B cell (primary cell): Measurements from ENCODE around the gene GDF7.

Experiments used
- EZH2 ChIP-seq: IDR thresholded peaks from 2 replicates; pipeline ENCODE4 v1.6.1; 2012; ENCODE audit warnings: borderline replicate concordance, low read depth, mild to moderate bottlenecking, moderate library complexity, low read length; ENCODE audit not compliant: insufficient read depth, poor library complexity, severe bottlenecking
- TF ChIP-seq, protein P1 (sequence below): fragments of 200-600 bp; IDR thresholded peaks from one replicate; pipeline ENCODE4 v1.8.0; 2022; ENCODE audit warnings: antibody characterized with exemption, mild to moderate bottlenecking

DNA sequence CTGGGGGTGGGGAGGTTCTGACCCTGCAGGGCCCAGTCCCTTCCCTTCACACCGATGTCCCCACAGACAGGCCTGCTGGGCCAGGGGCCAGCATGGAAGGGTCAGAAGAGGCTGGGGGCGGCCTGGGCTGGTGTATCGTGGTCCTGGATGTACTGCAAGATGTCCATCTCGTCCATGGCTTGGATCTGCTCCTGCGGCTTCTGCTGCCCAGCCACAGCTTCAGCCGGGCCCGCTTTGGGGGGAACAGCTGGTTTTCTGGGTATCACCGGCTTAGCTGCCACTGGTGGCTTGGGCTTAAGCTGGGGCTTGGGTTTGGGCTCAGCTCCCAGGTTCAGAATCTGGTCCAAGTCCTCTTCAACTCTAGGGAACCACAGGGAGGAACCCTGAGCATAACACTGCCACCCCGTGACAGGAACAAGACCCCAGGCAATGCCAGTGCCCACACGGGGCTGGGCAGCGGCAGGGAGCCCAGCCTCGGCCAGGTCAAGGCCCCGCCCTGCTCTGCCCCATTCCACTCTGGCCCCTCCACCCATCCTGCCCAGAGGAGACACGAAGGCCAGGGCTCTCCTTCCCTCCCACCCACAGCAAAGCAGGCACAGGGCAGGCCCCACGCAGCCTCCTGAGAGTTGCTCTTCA lies 47.9 kb upstream of the GDF7 start:
- TF ChIP-seq, protein P1, sequence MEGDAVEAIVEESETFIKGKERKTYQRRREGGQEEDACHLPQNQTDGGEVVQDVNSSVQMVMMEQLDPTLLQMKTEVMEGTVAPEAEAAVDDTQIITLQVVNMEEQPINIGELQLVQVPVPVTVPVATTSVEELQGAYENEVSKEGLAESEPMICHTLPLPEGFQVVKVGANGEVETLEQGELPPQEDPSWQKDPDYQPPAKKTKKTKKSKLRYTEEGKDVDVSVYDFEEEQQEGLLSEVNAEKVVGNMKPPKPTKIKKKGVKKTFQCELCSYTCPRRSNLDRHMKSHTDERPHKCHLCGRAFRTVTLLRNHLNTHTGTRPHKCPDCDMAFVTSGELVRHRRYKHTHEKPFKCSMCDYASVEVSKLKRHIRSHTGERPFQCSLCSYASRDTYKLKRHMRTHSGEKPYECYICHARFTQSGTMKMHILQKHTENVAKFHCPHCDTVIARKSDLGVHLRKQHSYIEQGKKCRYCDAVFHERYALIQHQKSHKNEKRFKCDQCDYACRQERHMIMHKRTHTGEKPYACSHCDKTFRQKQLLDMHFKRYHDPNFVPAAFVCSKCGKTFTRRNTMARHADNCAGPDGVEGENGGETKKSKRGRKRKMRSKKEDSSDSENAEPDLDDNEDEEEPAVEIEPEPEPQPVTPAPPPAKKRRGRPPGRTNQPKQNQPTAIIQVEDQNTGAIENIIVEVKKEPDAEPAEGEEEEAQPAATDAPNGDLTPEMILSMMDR: no peak
- no peak for TF ChIP-seq EZH2
